ENCODE results near the gene SEC61B. TPM values are rescaled to one million over a fixed set of nuclear protein-coding genes. Genes with fewer than 3 reads are reported as not detected.
A peak's percentile ranks its signal among the peaks of the same experiment; 100 is the strongest.

Gene SEC61B
- total and polyA plus RNA-seq, 10 of the 15 experiments (the other 5 are each of a cell fraction or from before 2014, with no cell fraction given), result 108 to 747 (median 301) TPM

- TF ChIP-seq ZBTB11 (CRISPR knock-in tag; IDR thresholded peaks at IDR 0.05) (no peak), NR2C2 (IDR thresholded peaks at IDR 0.05; ENCODE audit: borderline replicate concordance, control insufficient read depth, insufficient read length, low read depth) (no peak), TBL1XR1 (IDR thresholded peaks at IDR 0.05; ENCODE audit: low read depth, low read length) (no peak), CBFB (IDR thresholded peaks at IDR 0.05; ENCODE audit: low read depth) (peak; percentile 93), YY1 (IDR thresholded peaks at IDR 0.05; ENCODE audit: low read depth, low read length) (peak; percentile 72; the same call in 1 of the 2 replicates), EZH2 (IDR thresholded peaks at IDR 0.05; ENCODE audit: borderline replicate concordance, control insufficient read depth, low read depth, low read length) (no peak), TAF1 (IDR thresholded peaks at IDR 0.05; ENCODE audit: borderline replicate concordance, low read depth, low read length) (no peak), RELA (IDR thresholded peaks at IDR 0.05; ENCODE audit: borderline replicate concordance, partially characterized antibody) (peak; percentile 80), ZZZ3 (IDR thresholded peaks at IDR 0.05; ENCODE audit: control insufficient read depth, insufficient read length, low read depth) (no peak), EED (IDR thresholded peaks at IDR 0.05; ENCODE audit: low read depth) (peak; percentile 85), NR2F1 (conservative IDR thresholded peaks at IDR 0.05) (no peak), MTA3 (IDR thresholded peaks at IDR 0.05; ENCODE audit: borderline replicate concordance, low read length) (peak; percentile 65; the same call in 1 of the 2 replicates), HDAC2 (IDR thresholded peaks at IDR 0.05) (no peak)
Measured at GRCh38 chr9:99235926-99236634, 14.0 kb downstream of the SEC61B start (continued).

Data from GM12878 (cell line).